Measurements from ENCODE around the gene GABRB2.
"Not testable (repeated sequence)": the region's sequence is repeated elsewhere in the genome, so short reads cannot be mapped to it uniquely, and the experiment has no call there.

GABRB2 gene

DNA sequence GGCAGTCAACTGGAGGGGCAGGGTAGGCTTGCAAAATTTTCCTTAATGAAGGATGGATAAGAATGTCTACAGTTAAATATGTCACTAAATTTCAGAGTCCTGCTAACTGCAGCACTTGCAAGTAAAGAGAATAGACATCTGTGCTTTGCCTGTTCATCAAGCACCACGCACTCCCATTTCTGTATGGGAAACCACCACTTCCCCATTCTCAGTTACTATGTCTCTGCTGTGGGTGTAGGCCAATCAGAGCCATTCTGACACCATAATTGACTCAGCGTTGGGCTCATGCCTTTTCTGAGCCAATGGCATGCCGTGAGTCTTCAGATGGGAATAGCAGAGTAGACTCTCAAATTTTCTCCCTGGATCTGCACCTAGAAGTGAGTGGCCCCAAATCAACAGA lies 247.5 kb downstream of the GABRB2 start:
- DNase-seq (ENCODE audit: low read depth in 3 of 3), result no peak

GRCh38 chr5:161297388-161297787 lies 249.1 kb downstream of the GABRB2 start:
- DNase-seq (ENCODE audit: low read depth in 3 of 3), result not testable (repeated sequence)

- DNase-seq (ENCODE audit: low read depth in 3 of 3), result no peak
These were observed 250.7 kb downstream of the GABRB2 start for GRCh38 chr5:161295721-161296250.

GRCh38 chr5:161288071-161288470 lies 258.5 kb downstream of the GABRB2 start:
- no peak for DNase-seq (ENCODE audit: low read depth in 3 of 3)

DNA sequence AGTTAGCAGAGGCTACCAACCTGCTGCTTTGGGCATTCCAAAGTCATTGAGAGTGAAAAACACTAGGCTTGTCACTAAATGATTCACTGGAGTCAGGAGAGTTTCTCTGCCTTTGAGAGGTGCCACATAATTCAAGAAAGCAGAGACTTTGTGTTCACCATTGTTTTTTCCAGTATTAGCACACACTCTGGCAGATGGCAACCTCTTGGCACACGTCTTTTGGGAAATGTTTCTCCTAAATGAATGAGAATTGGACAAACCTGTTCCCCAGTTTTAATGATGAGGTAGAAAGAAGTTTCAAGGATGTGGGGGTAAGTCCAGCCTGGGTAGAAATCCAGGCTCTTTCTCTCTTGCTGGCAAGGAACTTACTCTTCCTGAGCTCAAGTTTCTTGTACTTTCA lies 259.1 kb downstream of the GABRB2 start:
- no peak for DNase-seq (ENCODE audit: low read depth in 3 of 3)

DNA sequence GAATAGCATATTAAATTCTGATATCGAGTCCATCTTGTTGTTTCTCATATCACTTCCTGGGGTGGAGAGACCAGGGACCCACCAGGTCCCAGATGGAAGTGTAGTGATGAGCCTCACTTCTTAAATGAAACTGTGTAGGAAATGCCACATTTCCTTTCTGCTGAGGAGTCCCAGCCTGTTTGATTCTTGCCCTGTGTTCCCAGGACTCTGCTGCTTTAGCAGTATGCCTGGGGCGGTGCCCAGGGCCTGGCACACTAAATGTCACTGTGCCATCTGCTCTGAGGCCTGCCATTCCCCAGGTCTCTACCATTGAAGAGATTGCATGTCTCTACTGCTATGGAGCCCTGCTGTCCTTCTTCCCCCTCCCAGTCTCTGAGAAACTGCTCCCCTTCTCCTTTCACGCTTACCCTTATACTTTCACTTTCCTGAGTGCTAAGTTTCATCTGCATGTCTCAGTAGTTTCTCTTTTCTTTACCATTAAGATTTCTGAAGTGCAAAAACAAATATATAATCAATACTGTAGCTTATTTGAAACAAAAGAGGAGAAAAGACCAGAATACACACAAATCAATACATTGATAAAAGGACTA lies 260.4 kb downstream of the GABRB2 start:
- DNase-seq (ENCODE audit: low read depth in 3 of 3), result no peak

GRCh38 chr5:161284445-161284844 lies 262.1 kb downstream of the GABRB2 start:
- no peak for DNase-seq (ENCODE audit: low read depth in 3 of 3)

DNA sequence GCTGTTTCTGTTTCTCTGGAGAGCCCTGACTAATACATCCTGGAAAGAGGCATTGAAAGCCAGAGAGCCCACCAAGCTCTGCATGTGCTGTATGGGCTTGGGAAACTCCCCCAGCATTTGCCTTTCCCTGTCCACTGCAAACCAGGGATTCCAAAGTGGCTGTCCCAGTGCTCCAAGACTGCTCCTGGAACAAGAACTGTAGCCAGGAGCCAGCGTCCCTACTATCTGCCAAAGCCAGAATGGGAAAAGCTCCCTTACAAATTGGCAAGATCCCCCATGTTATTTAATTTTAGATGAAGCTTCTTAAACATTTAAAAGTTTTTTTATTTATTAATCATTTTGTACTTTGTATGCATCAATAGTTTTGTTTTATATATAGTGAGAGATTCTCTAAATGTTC lies 263.2 kb downstream of the GABRB2 start:
- no peak for DNase-seq (ENCODE audit: low read depth in 3 of 3)

DNA sequence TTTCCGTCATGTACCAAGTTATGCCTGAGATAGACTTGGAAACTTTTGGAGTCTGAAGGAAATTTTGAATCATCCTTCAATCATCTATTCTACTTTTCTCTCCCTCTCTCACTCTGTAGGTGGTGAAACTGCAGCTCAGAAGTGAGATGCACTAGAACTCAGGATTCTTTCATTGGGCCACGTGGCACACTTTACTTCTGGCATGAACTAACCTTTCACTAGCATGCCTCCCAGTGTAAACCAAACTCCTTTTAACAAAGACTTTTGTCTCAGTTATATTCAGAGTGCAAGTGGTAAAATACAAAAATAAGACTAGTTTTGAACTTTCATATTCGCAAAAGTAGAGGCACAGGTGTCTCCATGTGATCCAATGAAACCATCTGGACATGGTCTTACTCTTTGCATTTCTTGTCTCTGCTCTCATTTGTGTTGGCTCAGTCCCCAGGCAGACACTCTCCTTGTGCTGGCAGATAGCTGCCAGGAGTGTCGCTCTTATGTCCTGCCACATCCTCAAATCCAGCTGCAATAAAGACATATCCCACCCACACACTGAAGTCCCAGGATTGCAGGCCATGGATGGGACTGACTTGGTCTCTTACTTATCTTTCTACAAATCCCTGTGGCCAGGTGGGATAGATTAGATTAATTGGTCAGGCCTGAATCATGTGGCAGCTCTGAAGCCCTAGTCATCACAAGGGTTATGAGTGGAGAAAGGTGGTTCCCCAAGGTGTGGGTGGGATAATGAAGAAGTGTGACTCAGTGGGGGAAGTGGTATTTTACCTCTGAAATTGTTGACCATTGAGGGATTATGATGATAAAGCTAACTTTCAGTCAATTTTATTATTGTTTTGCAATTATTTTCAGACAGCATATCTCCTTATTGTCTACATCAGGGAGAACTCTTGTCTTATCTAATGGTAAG lies 267.5 kb downstream of the GABRB2 start:
- no peak for DNase-seq (ENCODE audit: low read depth in 3 of 3)

DNA sequence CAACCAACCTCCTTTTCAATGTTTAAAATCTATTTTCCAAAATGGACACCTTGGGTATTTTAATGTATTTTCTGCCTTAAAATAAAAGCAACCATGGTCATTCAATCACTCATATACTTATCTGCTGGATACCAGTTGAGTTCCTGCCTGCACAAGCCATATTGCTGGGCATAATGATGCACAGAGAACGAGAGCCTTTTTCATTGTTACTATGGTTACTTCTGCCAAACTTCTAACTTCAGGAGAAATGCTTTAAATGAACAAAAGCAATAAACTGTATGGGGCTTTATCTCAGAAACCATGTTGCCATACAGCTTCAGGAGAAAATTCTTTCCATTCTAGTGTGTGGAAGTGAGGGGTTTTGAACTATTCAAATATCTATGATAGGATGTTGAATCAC lies 269.5 kb downstream of the GABRB2 start:
- DNase-seq (ENCODE audit: low read depth in 3 of 3), result no peak

- DNase-seq (ENCODE audit: low read depth in 3 of 3), result no peak
These were observed 271.6 kb downstream of the GABRB2 start for GRCh38 chr5:161274951-161275350.

DNA sequence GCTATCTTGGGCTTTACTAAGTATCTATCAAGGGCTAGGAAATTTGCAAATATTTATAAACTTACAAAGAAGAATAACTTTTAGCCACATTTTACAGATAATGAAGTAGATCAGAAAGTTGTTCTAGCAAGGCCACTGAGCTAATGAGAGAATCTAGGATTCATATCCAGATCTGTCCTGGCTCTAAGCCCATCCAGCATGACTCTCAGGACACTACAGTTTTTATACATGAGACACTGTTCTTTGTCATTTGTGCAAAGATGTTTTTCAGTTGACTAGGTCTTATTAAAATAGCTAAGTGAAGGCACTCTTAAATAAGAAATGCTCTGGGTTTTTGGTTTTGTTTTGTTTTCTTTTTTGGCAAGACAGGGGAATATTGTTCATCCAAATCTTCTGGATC lies 273.1 kb downstream of the GABRB2 start:
- DNase-seq (ENCODE audit: low read depth in 3 of 3), result no peak

- DNase-seq (ENCODE audit: low read depth in 3 of 3), result no peak
These were observed 274.7 kb downstream of the GABRB2 start for GRCh38 chr5:161271816-161272215.

DNA sequence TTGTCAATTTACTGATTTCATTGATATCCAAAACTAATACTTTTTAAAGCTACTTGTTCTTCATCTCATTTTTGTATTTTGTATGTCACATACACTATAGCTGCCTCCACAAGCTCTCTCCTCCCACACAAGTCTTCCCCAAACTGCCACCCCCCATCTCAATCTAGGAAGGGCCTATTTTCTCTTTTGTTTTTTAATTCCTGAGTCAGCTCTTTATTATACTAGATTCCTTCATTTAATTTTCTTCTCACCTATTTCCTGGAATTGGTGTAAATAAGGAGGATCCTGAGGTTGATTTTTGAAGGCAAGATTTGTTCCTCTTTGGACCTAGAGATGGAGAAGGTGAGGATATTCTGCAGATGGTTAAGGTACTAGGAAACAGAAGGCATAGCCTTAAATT lies 277.4 kb downstream of the GABRB2 start:
- no peak for DNase-seq (ENCODE audit: low read depth in 3 of 3)

DNA sequence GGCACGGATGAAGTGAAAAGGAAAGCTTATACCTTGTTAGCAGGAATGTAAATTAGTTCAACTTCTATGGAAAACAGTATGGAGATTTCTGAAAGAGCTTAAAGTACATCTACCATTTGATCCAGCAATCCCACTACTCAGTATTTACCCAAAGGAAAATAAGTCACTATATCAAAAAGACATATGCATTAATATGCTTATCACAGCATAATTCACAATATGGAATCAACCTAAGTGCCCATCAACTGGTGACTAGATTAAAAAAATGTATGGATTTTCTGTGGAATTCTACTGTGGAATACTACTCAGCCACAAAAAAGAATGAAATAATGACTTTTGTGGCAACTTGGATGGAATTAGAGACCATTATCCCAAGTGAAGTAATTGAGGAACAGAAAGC lies 279.6 kb downstream of the GABRB2 start:
- no peak for DNase-seq (ENCODE audit: low read depth in 3 of 3)

GRCh38 chr5:161265006-161265405 lies 281.5 kb downstream of the GABRB2 start:
- no peak for DNase-seq (ENCODE audit: low read depth in 3 of 3)

DNA sequence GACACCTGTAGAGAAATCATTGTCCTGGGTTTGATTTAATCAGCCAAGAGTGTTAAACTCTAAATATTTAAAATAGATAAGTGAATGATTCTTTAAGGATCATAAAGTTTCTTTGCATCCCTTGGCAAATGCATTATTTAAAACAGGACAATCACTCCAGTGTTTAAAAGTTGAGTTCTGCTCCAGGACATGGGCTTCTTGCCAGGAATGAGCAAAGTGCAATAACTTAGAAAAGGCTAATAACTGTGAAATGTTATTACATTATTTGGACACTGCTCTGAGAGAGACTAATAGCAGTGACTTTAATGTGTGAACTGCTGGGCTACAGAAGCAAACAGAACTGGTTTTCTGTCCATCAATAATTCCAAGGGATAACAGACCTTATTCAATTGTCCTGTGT lies 283.3 kb downstream of the GABRB2 start:
- DNase-seq (ENCODE audit: low read depth in 3 of 3), result no peak

GRCh38 chr5:161261668-161262323 lies 284.7 kb downstream of the GABRB2 start:
- no peak for DNase-seq (ENCODE audit: low read depth in 3 of 3)

DNA sequence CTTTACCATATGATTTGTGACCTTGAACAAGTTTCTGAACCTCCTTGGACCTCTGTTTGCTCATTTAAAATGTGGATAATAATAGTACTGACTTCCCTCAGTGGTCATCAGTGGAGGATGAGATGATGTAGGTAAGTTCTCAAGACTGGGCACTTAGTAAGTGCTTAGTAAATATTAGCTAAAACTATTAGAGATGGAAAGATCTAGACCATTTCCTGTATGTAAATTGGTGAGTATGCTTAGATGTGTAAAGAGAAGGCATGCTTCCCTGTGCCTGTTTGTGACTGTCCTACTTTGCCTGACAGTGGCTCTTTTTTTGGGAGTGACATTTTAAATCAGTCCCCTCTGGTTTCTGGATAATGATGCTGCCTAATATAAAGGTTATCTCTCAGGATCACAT lies 288.1 kb downstream of the GABRB2 start:
- no peak for DNase-seq (ENCODE audit: low read depth in 3 of 3)

DNA sequence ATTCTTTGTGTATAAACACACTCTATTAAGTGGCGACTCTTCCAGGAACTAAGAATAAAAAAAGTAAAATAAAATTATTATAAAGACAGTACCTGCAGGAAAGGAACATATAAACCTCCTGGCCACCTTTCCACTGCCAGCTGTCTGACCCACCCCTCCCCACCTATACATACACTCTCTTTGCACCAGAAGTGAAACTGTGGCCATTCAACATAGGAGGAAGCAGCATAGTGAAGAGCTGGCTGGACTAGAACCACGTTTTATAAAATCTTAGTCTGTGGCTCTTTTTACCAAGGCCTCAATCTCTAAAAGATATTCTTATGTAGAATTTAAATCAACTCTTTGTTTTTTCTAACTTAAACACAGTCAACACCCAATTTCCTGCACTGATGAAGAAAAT lies 289.6 kb downstream of the GABRB2 start:
- no peak for DNase-seq (ENCODE audit: low read depth in 3 of 3)

- not testable (repeated sequence) for DNase-seq (ENCODE audit: low read depth in 3 of 3)
These were observed 293.6 kb downstream of the GABRB2 start for GRCh38 chr5:161252955-161253354.

DNA sequence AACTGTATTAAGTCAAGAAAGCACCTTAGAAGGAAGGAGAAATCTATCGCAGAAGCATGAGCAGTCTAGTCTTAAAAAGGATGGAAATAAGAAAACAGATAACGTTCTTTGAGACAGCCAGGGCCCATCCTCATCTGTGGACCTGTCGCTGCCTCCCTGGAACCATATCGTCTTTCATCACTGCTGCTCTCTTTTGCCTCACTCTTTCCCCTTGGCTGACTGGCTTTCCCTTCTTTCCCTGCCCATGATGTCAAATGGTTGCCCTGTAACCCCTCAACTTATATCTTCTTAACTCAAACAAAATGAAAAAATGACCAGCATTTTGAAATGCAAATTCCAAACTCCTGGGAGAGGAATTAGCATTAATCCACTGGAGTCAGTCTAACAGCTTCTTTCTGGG lies 299.8 kb downstream of the GABRB2 start:
- no peak for DNase-seq (ENCODE audit: low read depth in 3 of 3)

DNA sequence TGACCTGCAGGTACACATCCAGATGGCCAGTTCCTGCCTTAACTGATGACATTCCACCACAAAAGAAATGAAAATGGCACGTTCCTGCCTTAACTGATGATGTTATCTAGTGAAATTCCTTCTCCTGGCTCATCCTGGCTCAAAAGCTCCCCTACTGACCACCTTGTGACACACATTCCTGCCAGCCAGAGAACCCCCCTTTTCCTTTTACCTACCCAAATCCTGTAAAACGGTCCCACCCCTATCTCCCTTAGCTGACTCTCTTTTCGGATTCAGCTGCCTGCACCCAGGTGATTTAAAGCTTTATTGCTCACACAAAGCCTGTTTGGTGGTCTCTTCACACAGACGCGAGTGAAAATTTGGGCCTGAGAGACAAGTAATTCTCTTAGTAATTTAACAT lies 300.7 kb downstream of the GABRB2 start:
- DNase-seq (ENCODE audit: low read depth in 3 of 3), result not testable (repeated sequence)
